DND-41 (cell line): ENCODE results near the gene RARB.

ENCODE experiments used
- ATAC-seq: fragments of 200-7000 bp; cut with Tn5 transposase; 3 replicates; pipeline ENCODE4 v1.9.1; 2021; ENCODE audit warnings: low read depth; ENCODE audit not compliant: insufficient read depth
- DNase-seq: peaks from one replicate; pipeline ENCODE4 v3.0.0-alpha.2; 2020
- H2AFZ ChIP-seq: 2 replicates; pipeline ENCODE4 v1.6.0; 2012; ENCODE audit warnings: low read depth, low read length
- H3K27ac ChIP-seq: 2 replicates; pipeline ENCODE4 v1.5.1; 2012; ENCODE audit warnings: low read length, inconsistent platforms
- H3K27me3 ChIP-seq: fragments of 200-600 bp; sonication (generic); 2 replicates; pipeline ENCODE4 v1.6.0; 2012; ENCODE audit warnings: low read length, mild to moderate bottlenecking, inconsistent platforms; ENCODE audit not compliant: insufficient read depth, poor library complexity
- H3K36me3 ChIP-seq: 2 replicates; pipeline ENCODE4 v1.5.1; 2012; ENCODE audit warnings: low read length, inconsistent platforms; ENCODE audit not compliant: insufficient read depth
- H3K4me1 ChIP-seq: 2 replicates; pipeline ENCODE4 v1.5.1; 2012; ENCODE audit warnings: mild to moderate bottlenecking, low read length; ENCODE audit not compliant: insufficient read depth
- H3K4me2 ChIP-seq: 2 replicates; pipeline ENCODE4 v1.6.0; 2012; ENCODE audit warnings: mild to moderate bottlenecking, moderate library complexity, low read length, inconsistent platforms; ENCODE audit not compliant: insufficient read depth
- H3K4me3 ChIP-seq, 2 experiments: fragments of 200-600 bp in 1 of 2; shearing (Covaris generic) in 1 of 2; 2 replicates each; pipeline ENCODE4 v1.5.1; 2012 to 2016; ENCODE audit warnings: inconsistent platforms in 2 of 2, low read length in 2 of 2, mild to moderate bottlenecking in 2 of 2, low read depth in 1 of 2, moderate library complexity in 1 of 2
- H3K79me2 ChIP-seq: 2 replicates; pipeline ENCODE4 v1.6.0; 2012; ENCODE audit warnings: low read length, inconsistent platforms; ENCODE audit not compliant: insufficient read depth
- H3K9ac ChIP-seq: 2 replicates; pipeline ENCODE4 v1.6.0; 2012; ENCODE audit warnings: low read depth, mild to moderate bottlenecking, inconsistent platforms, low read length, moderate library complexity
- H3K9me3 ChIP-seq: 2 replicates; pipeline ENCODE4 v1.5.1; 2012; ENCODE audit warnings: low read length, moderate library complexity, mild to moderate bottlenecking, inconsistent platforms; ENCODE audit not compliant: insufficient read depth, severe bottlenecking
- H4K20me1 ChIP-seq: 2 replicates; pipeline ENCODE4 v1.6.0; 2012; ENCODE audit warnings: low read length; ENCODE audit not compliant: insufficient read depth
- EZH2 ChIP-seq: IDR thresholded peaks from 3 replicates; pipeline ENCODE4 v1.6.1; 2012; ENCODE audit warnings: borderline replicate concordance, low read depth, mild to moderate bottlenecking, moderate library complexity, low read length, inconsistent platforms; ENCODE audit not compliant: severe bottlenecking
- TF ChIP-seq, protein P1 (sequence below): IDR thresholded peaks from 2 replicates; pipeline ENCODE4 v1.5.1; 2012; ENCODE audit warnings: borderline replicate concordance, low read length, moderate library complexity, mild to moderate bottlenecking; ENCODE audit not compliant: poor library complexity, severe bottlenecking; ENCODE audit errors: extremely low read depth

RARB gene

DNA sequence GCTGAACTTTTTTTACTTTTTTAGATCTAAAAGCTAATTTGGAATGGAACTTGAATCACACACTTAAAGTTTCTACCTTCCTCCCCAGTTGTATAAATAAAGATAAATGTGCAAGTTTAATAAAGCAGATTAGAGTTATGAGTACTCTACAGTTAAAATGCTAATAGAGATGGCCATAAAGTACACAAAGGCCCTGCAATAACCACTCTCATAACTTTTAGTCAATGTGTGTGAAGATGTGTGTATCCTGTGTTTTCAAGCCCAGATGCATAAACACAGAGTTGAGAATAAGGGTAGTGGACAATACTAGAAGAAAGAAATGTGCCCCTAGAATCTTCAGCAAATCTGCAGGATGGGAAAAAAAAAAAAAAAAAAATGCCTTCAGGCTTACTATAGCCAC lies 191.3 kb downstream of the RARB start:
- H3K36me3 ChIP-seq, result peaks cover 95% of the 10 kb centered on the region
- no peaks in the 10 kb centered on the region for H4K20me1 ChIP-seq
- no peak overlapping the region for H3K4me3 ChIP-seq
- ATAC-seq, result no peak
- no peak for DNase-seq
- H3K9ac ChIP-seq, result no peak overlapping the region
- H3K9me3 ChIP-seq, result no peaks in the 10 kb centered on the region
- no peaks in the 10 kb centered on the region for H3K79me2 ChIP-seq
- no peaks in the 10 kb centered on the region for H3K4me1 ChIP-seq
- no peak overlapping the region for H3K27ac ChIP-seq
- H3K4me2 ChIP-seq, result no peak overlapping the region
- no peaks in the 10 kb centered on the region for H3K27me3 ChIP-seq
- TF ChIP-seq, protein P1, sequence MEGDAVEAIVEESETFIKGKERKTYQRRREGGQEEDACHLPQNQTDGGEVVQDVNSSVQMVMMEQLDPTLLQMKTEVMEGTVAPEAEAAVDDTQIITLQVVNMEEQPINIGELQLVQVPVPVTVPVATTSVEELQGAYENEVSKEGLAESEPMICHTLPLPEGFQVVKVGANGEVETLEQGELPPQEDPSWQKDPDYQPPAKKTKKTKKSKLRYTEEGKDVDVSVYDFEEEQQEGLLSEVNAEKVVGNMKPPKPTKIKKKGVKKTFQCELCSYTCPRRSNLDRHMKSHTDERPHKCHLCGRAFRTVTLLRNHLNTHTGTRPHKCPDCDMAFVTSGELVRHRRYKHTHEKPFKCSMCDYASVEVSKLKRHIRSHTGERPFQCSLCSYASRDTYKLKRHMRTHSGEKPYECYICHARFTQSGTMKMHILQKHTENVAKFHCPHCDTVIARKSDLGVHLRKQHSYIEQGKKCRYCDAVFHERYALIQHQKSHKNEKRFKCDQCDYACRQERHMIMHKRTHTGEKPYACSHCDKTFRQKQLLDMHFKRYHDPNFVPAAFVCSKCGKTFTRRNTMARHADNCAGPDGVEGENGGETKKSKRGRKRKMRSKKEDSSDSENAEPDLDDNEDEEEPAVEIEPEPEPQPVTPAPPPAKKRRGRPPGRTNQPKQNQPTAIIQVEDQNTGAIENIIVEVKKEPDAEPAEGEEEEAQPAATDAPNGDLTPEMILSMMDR, result no peak
- no peak for TF ChIP-seq EZH2
- H2AFZ ChIP-seq, result no peak overlapping the region

DNA sequence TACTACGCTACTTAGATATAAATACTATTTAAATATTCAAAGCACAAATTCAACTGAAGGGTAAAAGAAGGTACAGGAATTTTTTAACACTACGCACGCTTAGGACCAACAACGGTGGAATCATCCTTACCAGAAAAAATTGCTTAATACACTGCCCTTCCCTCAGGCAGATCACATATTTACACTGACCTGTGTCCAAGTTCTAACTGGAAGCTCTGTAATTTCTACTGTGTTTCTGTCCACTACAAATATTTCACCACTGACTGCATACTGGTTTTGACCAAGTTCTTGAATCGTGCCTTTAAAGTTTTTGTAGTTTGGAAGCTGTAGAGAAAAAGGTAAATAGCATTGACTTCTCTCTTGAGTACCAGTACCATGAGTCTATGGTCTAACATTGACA lies 192.4 kb downstream of the RARB start:
- no peak for TF ChIP-seq EZH2
- TF ChIP-seq, protein P1, result no peak
- Histone ChIP-seq H3K4me2 (no peak overlapping the region), H3K9me3 (no peaks in the 10 kb centered on the region), H4K20me1 (no peaks in the 10 kb centered on the region), H3K4me1 (no peaks in the 10 kb centered on the region), H3K27me3 (no peaks in the 10 kb centered on the region), H3K79me2 (no peaks in the 10 kb centered on the region), H3K36me3 (peaks cover 95% of the 10 kb centered on the region), H3K4me3 (no peak overlapping the region), H2AFZ (no peak overlapping the region), H3K27ac (no peak overlapping the region), H3K9ac (no peak overlapping the region)
- ATAC-seq (no peak), DNase-seq (no peak)

DNA sequence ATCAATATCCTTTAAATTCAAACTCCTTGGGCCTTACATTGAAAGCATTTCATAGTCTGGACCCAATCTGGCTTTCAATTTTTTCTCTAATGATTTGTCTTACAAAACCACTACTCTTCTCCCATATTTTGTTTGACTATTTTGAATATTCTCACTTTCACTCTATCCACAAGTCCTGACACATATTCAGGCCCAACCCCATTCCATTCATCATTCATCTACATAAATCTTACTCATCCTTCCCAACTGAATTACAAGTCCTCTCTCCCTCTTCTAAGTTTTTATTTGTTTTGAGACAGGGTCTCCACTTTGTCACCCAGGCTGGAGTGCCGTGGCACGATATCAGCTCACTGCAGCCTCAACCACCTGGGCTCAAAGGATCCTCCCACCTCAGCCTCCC lies 193.0 kb downstream of the RARB start:
- no peak for TF ChIP-seq EZH2
- TF ChIP-seq, protein P1, result no peak
- Histone ChIP-seq H3K27ac (no peak overlapping the region), H3K4me1 (no peaks in the 10 kb centered on the region), H3K36me3 (peaks cover 95% of the 10 kb centered on the region), H2AFZ (no peak overlapping the region), H3K27me3 (no peaks in the 10 kb centered on the region), H4K20me1 (no peaks in the 10 kb centered on the region), H3K9ac (no peak overlapping the region), H3K4me2 (no peak overlapping the region), H3K9me3 (no peaks in the 10 kb centered on the region), H3K4me3 (no peak overlapping the region), H3K79me2 (no peaks in the 10 kb centered on the region)
- DNase-seq (no peak), ATAC-seq (no peak)

DNA sequence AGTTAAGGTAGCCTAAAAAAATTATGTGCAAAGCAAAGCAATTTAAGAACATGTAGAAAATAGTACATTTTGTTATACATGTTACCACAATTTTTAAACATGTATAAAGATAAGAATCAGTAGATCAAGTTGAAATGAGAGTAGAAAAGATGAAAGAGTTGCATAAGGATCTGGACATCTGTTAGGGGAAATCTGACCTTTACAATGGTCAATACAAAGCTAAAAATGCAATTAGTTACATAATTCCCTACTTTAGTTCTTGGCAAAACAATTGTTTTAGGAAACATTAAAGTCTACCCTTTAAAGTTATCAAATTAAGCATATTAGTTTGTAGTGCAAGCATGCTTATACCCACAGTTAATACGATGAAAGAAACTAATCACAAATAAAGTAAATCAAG lies 203.9 kb downstream of the RARB start:
- H3K9ac ChIP-seq, result no peak overlapping the region
- H3K4me2 ChIP-seq, result no peak overlapping the region
- no peak overlapping the region for H3K27ac ChIP-seq
- H3K4me3 ChIP-seq, result no peak overlapping the region
- H2AFZ ChIP-seq, result no peak overlapping the region
- H4K20me1 ChIP-seq, result peaks cover 4% of the 10 kb centered on the region
- H3K27me3 ChIP-seq, result no peaks in the 10 kb centered on the region
- H3K4me1 ChIP-seq, result no peaks in the 10 kb centered on the region
- no peak for TF ChIP-seq EZH2
- TF ChIP-seq, protein P1, result no peak
- H3K79me2 ChIP-seq, result peaks cover 7% of the 10 kb centered on the region; the same call in 1 of the 2 replicates
- peaks cover 97% of the 10 kb centered on the region for H3K36me3 ChIP-seq
- DNase-seq, result no peak
- H3K9me3 ChIP-seq, result no peaks in the 10 kb centered on the region
- ATAC-seq, result no peak
